Smooth muscle cell (in vitro differentiated cells): ENCODE data around the gene IHH. TPM values are rescaled to one million over a fixed set of nuclear protein-coding genes. Genes with fewer than 3 reads are reported as not detected.

ENCODE experiments used
- DNase-seq: peaks from one replicate; lab custom pipeline; 2025; ENCODE audit not compliant: unreplicated experiment; lab: John Stamatoyannopoulos, UW
- H2AFZ ChIP-seq: fragments of 200-600 bp; sonication (generic); 2 replicates; pipeline ENCODE4 v1.6.0; 2016; ENCODE audit warnings: antibody characterized with exemption, low read depth, mild to moderate bottlenecking
- H3F3A ChIP-seq: fragments of 200-600 bp; sonication (generic); 2 replicates; pipeline ENCODE4 v1.6.0; 2017; ENCODE audit warnings: antibody characterized with exemption, low read depth
- H3K27ac ChIP-seq: fragments of 200-600 bp; sonication (generic); 2 replicates; pipeline ENCODE4 v1.5.1; 2016; ENCODE audit warnings: low read depth, mild to moderate bottlenecking
- H3K27me3 ChIP-seq: fragments of 200-600 bp; sonication (generic); 2 replicates; pipeline ENCODE4 v1.6.1; 2016; ENCODE audit warnings: low read depth, mild to moderate bottlenecking
- H3K36me3 ChIP-seq: fragments of 200-600 bp; sonication (generic); 2 replicates; pipeline ENCODE4 v1.5.1; 2016; ENCODE audit warnings: low read depth
- H3K4me1 ChIP-seq: fragments of 200-600 bp; sonication (generic); 2 replicates; pipeline ENCODE4 v1.5.1; 2016; ENCODE audit warnings: low read depth
- H3K4me2 ChIP-seq: fragments of 200-600 bp; sonication (generic); 2 replicates; pipeline ENCODE4 v1.6.0; 2016; ENCODE audit warnings: mild to moderate bottlenecking
- H3K4me3 ChIP-seq: fragments of 200-600 bp; sonication (generic); 2 replicates; pipeline ENCODE4 v1.5.1; 2016; ENCODE audit warnings: mild to moderate bottlenecking
- H3K79me2 ChIP-seq: fragments of 200-600 bp; sonication (generic); 2 replicates; pipeline ENCODE4 v1.6.0; 2016; ENCODE audit warnings: low read depth, mild to moderate bottlenecking
- H3K9ac ChIP-seq: fragments of 200-600 bp; sonication (generic); 2 replicates; pipeline ENCODE4 v1.6.0; 2016; ENCODE audit warnings: low read depth
- H3K9me3 ChIP-seq: fragments of 200-600 bp; sonication (generic); replicated peaks from 2 replicates; pipeline ENCODE4 v1.5.1; 2016; ENCODE audit warnings: low read depth
- H4K20me1 ChIP-seq: fragments of 200-600 bp; sonication (generic); 2 replicates; pipeline ENCODE4 v1.6.0; 2016; ENCODE audit warnings: low read depth
- CTCF ChIP-seq: fragments of 200-600 bp; sonication (generic); IDR thresholded peaks from 2 replicates; pipeline ENCODE4 v1.5.1; 2017; ENCODE audit warnings: borderline replicate concordance, mild to moderate bottlenecking, antibody characterized with exemption; ENCODE audit not compliant: insufficient read depth, poor library complexity, severe bottlenecking
- WGBS: methylation state at CpG from one replicate; pipeline ENCODE4 v1.1.7; 2016; ENCODE audit warnings: low lambda C conversion rate; 5-methylcytosine and 5-hydroxymethylcytosine counted together
- polyA plus RNA-seq: library from polyadenylated mRNA; unstranded; fragments of >200 nt; fragmentation: Nextera tagmentation; extraction: Ambion mirVana; gene quantifications from 2 replicates; pipeline ENCODE4 v1.2.1, GENCODE V29; 2016
- total RNA-seq: library from RNA; depleted of rRNA; stranded (reverse); fragments of >200 nt; gene quantifications from 2 replicates; pipeline ENCODE4 v1.2.3, GENCODE V29; 2014

IHH gene
- total and polyA plus RNA-seq, 2 experiments from 2014 or later = 0.09 TPM; not detected in 1

- no peak for DNase-seq
- Histone ChIP-seq H3K36me3 (no peaks in the 10 kb centered on the region), H2AFZ (no peak overlapping the region), H3K4me2 (no peak overlapping the region), H3K27me3 (peaks cover 47% of the 10 kb centered on the region), H3K27ac (no peak overlapping the region), H3K79me2 (no peaks in the 10 kb centered on the region), H3F3A (no peaks in the 10 kb centered on the region), H3K9ac (no peak overlapping the region), H3K9me3 (no peaks in the 10 kb centered on the region), H3K4me1 (no peaks in the 10 kb centered on the region), H4K20me1 (no peaks in the 10 kb centered on the region), H3K4me3 (no peak overlapping the region)
- 86% methylated on average over 16 of the region's 16 CpGs for WGBS
- TF ChIP-seq CTCF = no peak
These were observed 30.4 kb downstream of the IHH start for GRCh38 chr2:219030177-219030940.

GRCh38 chr2:219029829-219030165, 30.9 kb downstream of the IHH start:
- Histone ChIP-seq H3K4me1 (no peaks in the 10 kb centered on the region), H3K79me2 (no peaks in the 10 kb centered on the region), H3K9me3 (no peaks in the 10 kb centered on the region), H3K36me3 (no peaks in the 10 kb centered on the region), H3K4me2 (no peak overlapping the region), H3K27me3 (peaks cover 42% of the 10 kb centered on the region), H3K27ac (no peak overlapping the region), H3K9ac (no peak overlapping the region), H2AFZ (no peak overlapping the region), H4K20me1 (no peaks in the 10 kb centered on the region), H3K4me3 (no peak overlapping the region), H3F3A (no peaks in the 10 kb centered on the region)
- WGBS = 50% methylated on average over 9 of the region's 9 CpGs
- peak; percentile 39 for DNase-seq
- TF ChIP-seq CTCF = peak; percentile 86

- no peaks in the 10 kb centered on the region for H3K79me2 ChIP-seq
- no peak overlapping the region for H3K4me2 ChIP-seq
- no peak for TF ChIP-seq CTCF
- H3F3A ChIP-seq = no peaks in the 10 kb centered on the region
- 74% methylated on average over 13 of the region's 13 CpGs for WGBS
- no peaks in the 10 kb centered on the region for H3K9me3 ChIP-seq
- H3K27ac ChIP-seq = no peak overlapping the region
- no peak overlapping the region for H2AFZ ChIP-seq
- DNase-seq = no peak
- H3K4me1 ChIP-seq = no peaks in the 10 kb centered on the region
- no peak overlapping the region for H3K4me3 ChIP-seq
- no peaks in the 10 kb centered on the region for H3K36me3 ChIP-seq
- H3K27me3 ChIP-seq = peaks cover 36% of the 10 kb centered on the region
- H3K9ac ChIP-seq = no peak overlapping the region
- no peaks in the 10 kb centered on the region for H4K20me1 ChIP-seq
These were observed 31.5 kb downstream of the IHH start for GRCh38 chr2:219028996-219029828.
